ENCODE data around the gene AHSG.

AHSG gene

DNA sequence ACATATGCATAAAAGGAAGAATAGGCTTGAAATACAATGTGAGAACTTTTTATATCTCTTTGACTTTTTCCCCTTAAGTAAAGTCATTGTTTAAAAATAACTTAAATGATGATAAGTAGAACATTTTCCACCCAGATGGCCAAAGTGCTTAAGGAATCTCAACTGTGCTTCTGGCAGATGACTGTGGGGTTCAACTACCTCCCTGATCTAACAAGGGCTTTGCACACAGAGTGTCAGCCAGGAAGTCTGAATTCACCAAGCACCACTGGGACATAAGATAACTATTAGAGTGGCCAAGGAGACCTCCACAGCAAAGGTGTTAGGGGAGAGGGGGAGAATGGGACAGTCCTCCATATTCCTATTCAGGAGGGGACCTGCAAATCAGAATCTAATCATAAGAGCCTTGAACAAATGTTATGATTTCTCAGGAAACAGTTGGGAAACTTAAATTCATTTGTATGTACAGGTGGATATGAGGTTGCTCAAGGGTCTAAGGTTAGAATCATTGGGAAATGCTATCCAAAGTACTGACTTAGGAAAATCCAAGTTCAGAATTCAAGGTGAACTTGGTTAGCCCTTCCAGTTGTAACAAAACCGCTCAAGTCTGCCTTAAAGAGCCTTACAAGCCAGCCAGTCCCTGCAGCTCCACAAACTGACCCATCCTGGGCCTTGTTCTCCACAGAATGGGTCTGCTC, 27.1 kb downstream of the AHSG start, which contains the start of gene FETUB:
FETUB (plus strand) TSS at position 622 of the 695 bp plus-strand sequence; CDS start at position 684, 62 bp downstream.
- H3K9me2 ChIP-seq (replicated peaks; ENCODE audit: low read depth, low read length) = no peaks in the 10 kb centered on the region
- H3K4me3 ChIP-seq (ENCODE audit: low read length, poor library complexity, severe bottlenecking) = no peak within 1 kb of the TSS
- H3K27me3 ChIP-seq (ENCODE audit: insufficient read depth, low read length, poor library complexity, severe bottlenecking) = no peaks in the 10 kb centered on the region
- H3F3A ChIP-seq (ENCODE audit: low read depth) = no peaks in the 10 kb centered on the region
- no peak within 1 kb of the TSS for H3K4me2 ChIP-seq (ENCODE audit: low read depth, low read length, poor library complexity, severe bottlenecking)
- no peak within 1 kb of the TSS for H3K9ac ChIP-seq (ENCODE audit: low read depth, low read length, poor library complexity, severe bottlenecking)
- H3K9me3 ChIP-seq (ENCODE audit: insufficient read depth, low read depth, low read length) = no peaks in the 10 kb centered on the region
- H4K20me1 ChIP-seq (ENCODE audit: insufficient read depth, low read length, poor library complexity, severe bottlenecking) = no peaks in the 10 kb centered on the region
- no peaks in the 10 kb centered on the region for H3K36me3 ChIP-seq (ENCODE audit: insufficient read depth, low read length)
- TF ChIP-seq, protein P1, sequence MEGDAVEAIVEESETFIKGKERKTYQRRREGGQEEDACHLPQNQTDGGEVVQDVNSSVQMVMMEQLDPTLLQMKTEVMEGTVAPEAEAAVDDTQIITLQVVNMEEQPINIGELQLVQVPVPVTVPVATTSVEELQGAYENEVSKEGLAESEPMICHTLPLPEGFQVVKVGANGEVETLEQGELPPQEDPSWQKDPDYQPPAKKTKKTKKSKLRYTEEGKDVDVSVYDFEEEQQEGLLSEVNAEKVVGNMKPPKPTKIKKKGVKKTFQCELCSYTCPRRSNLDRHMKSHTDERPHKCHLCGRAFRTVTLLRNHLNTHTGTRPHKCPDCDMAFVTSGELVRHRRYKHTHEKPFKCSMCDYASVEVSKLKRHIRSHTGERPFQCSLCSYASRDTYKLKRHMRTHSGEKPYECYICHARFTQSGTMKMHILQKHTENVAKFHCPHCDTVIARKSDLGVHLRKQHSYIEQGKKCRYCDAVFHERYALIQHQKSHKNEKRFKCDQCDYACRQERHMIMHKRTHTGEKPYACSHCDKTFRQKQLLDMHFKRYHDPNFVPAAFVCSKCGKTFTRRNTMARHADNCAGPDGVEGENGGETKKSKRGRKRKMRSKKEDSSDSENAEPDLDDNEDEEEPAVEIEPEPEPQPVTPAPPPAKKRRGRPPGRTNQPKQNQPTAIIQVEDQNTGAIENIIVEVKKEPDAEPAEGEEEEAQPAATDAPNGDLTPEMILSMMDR (conservative IDR thresholded peaks at IDR 0.05; ENCODE audit: low read length) = no peak
- no peak for TF ChIP-seq EZH2phosphoT487 (IDR thresholded peaks at IDR 0.05; ENCODE audit: borderline replicate concordance)
- no peaks in the 10 kb centered on the region for H3K79me2 ChIP-seq (ENCODE audit: insufficient read depth, low read length)
- no peak within 1 kb of the TSS for H2AFZ ChIP-seq (ENCODE audit: low read length)
- peaks cover 9% of the 10 kb centered on the region for H3K4me1 ChIP-seq (ENCODE audit: insufficient read depth, low read length, poor library complexity, severe bottlenecking)

DNA sequence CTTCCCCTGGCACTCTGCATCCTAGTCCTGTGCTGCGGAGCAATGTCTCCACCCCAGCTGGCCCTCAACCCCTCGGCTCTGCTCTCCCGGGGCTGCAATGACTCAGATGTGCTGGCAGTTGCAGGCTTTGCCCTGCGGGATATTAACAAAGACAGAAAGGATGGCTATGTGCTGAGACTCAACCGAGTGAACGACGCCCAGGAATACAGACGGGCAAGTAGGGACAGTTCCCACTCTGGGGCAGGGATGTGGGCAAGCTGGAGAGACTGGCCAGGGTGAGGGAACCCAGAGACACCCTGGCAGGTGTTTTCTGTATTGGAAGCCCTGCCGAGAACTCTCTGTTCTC, 27.6 kb downstream of the AHSG start:
- H3K79me2 ChIP-seq (ENCODE audit: insufficient read depth, low read length) = no peaks in the 10 kb centered on the region
- no peaks in the 10 kb centered on the region for H3K36me3 ChIP-seq (ENCODE audit: insufficient read depth, low read length)
- no peak overlapping the region for H3K4me2 ChIP-seq (ENCODE audit: low read depth, low read length, poor library complexity, severe bottlenecking)
- H3K9me2 ChIP-seq (replicated peaks; ENCODE audit: low read depth, low read length) = no peaks in the 10 kb centered on the region
- H3K9me3 ChIP-seq (ENCODE audit: insufficient read depth, low read depth, low read length) = no peaks in the 10 kb centered on the region
- no peaks in the 10 kb centered on the region for H3K27me3 ChIP-seq (ENCODE audit: insufficient read depth, low read length, poor library complexity, severe bottlenecking)
- TF ChIP-seq, protein P1 (conservative IDR thresholded peaks at IDR 0.05; ENCODE audit: low read length) = no peak
- no peak for TF ChIP-seq EZH2phosphoT487 (IDR thresholded peaks at IDR 0.05; ENCODE audit: borderline replicate concordance)
- peaks cover 9% of the 10 kb centered on the region for H3K4me1 ChIP-seq (ENCODE audit: insufficient read depth, low read length, poor library complexity, severe bottlenecking)
- no peak overlapping the region for H3K4me3 ChIP-seq (ENCODE audit: low read length, poor library complexity, severe bottlenecking)
- no peak overlapping the region for H2AFZ ChIP-seq (ENCODE audit: low read length)
- no peak overlapping the region for H3K9ac ChIP-seq (ENCODE audit: low read depth, low read length, poor library complexity, severe bottlenecking)
- H4K20me1 ChIP-seq (ENCODE audit: insufficient read depth, low read length, poor library complexity, severe bottlenecking) = no peaks in the 10 kb centered on the region
- H3F3A ChIP-seq (ENCODE audit: low read depth) = no peaks in the 10 kb centered on the region

DNA sequence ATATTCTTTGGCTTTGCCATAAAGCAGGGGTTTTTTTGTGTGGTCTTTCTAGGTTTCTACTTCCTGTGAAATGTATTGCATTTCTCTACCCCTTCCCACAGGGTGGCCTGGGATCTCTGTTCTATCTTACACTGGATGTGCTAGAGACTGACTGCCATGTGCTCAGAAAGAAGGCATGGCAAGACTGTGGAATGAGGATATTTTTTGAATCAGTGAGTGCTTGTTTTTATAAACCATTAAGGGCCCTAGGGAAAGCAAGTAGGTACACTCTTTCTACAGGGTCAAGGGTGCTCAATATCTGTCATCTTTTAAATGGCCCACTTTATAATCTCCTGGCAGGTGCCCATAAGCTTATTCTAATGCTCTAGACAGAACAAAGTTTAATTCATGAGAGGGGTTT, 28.1 kb downstream of the AHSG start:
- Histone ChIP-seq H3K27me3 (ENCODE audit: insufficient read depth, low read length, poor library complexity, severe bottlenecking) (no peaks in the 10 kb centered on the region), H3K4me1 (ENCODE audit: insufficient read depth, low read length, poor library complexity, severe bottlenecking) (peaks cover 9% of the 10 kb centered on the region), H3K36me3 (ENCODE audit: insufficient read depth, low read length) (no peaks in the 10 kb centered on the region), H3K9ac (ENCODE audit: low read depth, low read length, poor library complexity, severe bottlenecking) (no peak overlapping the region), H3F3A (ENCODE audit: low read depth) (no peaks in the 10 kb centered on the region), H3K9me2 (replicated peaks; ENCODE audit: low read depth, low read length) (no peaks in the 10 kb centered on the region), H3K4me2 (ENCODE audit: low read depth, low read length, poor library complexity, severe bottlenecking) (no peak overlapping the region), H2AFZ (ENCODE audit: low read length) (no peak overlapping the region), H3K79me2 (ENCODE audit: insufficient read depth, low read length) (no peaks in the 10 kb centered on the region), H3K4me3 (ENCODE audit: low read length, poor library complexity, severe bottlenecking) (no peak overlapping the region), H4K20me1 (ENCODE audit: insufficient read depth, low read length, poor library complexity, severe bottlenecking) (no peaks in the 10 kb centered on the region), H3K9me3 (ENCODE audit: insufficient read depth, low read depth, low read length) (no peaks in the 10 kb centered on the region)
- TF ChIP-seq, protein P1 (conservative IDR thresholded peaks at IDR 0.05; ENCODE audit: low read length) = no peak
- TF ChIP-seq EZH2phosphoT487 (IDR thresholded peaks at IDR 0.05; ENCODE audit: borderline replicate concordance) = no peak

Measured in Loucy (cell line).